Measurements from ENCODE around the gene MAPRE3.

MAPRE3 gene

GRCh38 chr2:26986576-26986975, 16.1 kb downstream of the MAPRE3 start:
- H3K27ac ChIP-seq: no peak overlapping the region
- no peak for TF ChIP-seq CTCF (conservative IDR thresholded peaks at IDR 0.05)

GRCh38 chr2:26988058-26988860, 17.8 kb downstream of the MAPRE3 start:
- no peak overlapping the region for H3K27ac ChIP-seq
- TF ChIP-seq CTCF (conservative IDR thresholded peaks at IDR 0.05): no peak

- no peak for TF ChIP-seq CTCF (conservative IDR thresholded peaks at IDR 0.05)
- no peak overlapping the region for H3K27ac ChIP-seq
Measured at GRCh38 chr2:26989156-26989555, 18.7 kb downstream of the MAPRE3 start.

GRCh38 chr2:26991717-26992116, 21.3 kb downstream of the MAPRE3 start:
- H3K27ac ChIP-seq: no peak overlapping the region
- TF ChIP-seq CTCF (conservative IDR thresholded peaks at IDR 0.05): no peak

DNA sequence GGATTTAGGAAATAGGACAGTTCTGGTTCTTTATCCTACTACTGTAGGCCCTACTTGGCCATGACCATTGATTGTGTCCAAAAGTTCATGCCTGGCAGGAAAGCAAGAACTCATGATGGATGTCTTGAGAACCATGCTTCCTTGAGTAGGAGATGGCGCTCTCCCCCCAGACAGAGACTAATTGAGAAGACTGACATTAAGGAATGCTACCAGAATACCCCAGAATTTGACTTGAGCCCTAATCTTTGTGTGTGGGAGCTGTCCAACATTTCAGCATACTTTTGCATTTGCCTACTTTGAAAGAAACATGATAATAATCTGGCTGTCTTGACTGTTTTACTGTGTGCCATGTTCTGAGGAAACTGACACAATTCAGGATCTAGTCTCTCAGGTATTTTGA, 23.3 kb downstream of the MAPRE3 start:
- H3K27ac ChIP-seq: no peak overlapping the region
- TF ChIP-seq CTCF (conservative IDR thresholded peaks at IDR 0.05): no peak

- TF ChIP-seq CTCF (conservative IDR thresholded peaks at IDR 0.05): no peak
- H3K27ac ChIP-seq: no peak overlapping the region
Measured at GRCh38 chr2:26994983-26995382, 24.5 kb downstream of the MAPRE3 start.

DNA sequence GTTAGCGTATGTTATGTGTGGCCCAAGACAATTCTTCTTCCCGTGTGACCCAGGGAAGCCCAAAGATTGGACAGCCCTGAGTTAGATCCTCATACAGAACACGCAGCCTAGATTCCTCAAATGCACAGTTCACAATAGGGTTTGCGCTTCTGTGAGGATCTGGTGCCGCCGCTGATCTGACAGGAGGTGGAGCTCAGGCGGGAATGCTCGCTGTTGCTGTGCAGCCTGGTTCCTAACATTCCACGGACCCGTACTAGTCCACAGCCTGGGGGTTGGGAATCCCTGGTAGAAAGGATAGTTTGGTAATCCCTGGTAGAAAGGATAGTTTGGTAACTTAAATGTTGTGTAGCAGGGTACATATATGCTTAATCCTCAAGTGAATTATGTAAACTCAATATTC, 27.0 kb downstream of the MAPRE3 start:
- no peak for TF ChIP-seq CTCF (conservative IDR thresholded peaks at IDR 0.05)
- H3K27ac ChIP-seq: no peak overlapping the region

All from VCaP (cell line).